Sigmoid colon (tissue), 4 donors: Measurements from ENCODE around the gene CMC1.

Source experiments
- CTCF ChIP-seq, 4 experiments: fragments of 450-650 bp in 3 of 4; fragments of 200-600 bp in 1 of 4; IDR thresholded peaks; one replicate each; pipeline ENCODE4 v1.5.1; 2016 to 2019; ENCODE audit warnings: antibody characterized with exemption in 4 of 4, mild to moderate bottlenecking in 3 of 4, moderate library complexity in 2 of 4
- EP300 ChIP-seq, 4 donors: sonication (generic); formaldehyde crosslinking; IDR thresholded peaks; one replicate each; pipeline ENCODE4 v1.6.1; 2017; ENCODE audit warnings: antibody characterized with exemption in 4 of 4
- POLR2A ChIP-seq, 2 donors: fragments of 450-650 bp; IDR thresholded peaks; one replicate each; pipeline ENCODE4 v1.6.1; 2016; ENCODE audit warnings: antibody characterized with exemption in 2 of 2, mild to moderate bottlenecking in 2 of 2, moderate library complexity in 2 of 2
- POLR2AphosphoS5 ChIP-seq, 4 donors: sonication (generic); formaldehyde crosslinking; IDR thresholded peaks; one replicate each; pipeline ENCODE4 v1.6.1; 2017; ENCODE audit warnings: antibody characterized with exemption in 4 of 4

GRCh38 chr3:28308196-28308595 is 66.8 kb downstream of the CMC1 start:
- TF ChIP-seq POLR2A (IDR thresholded peaks at IDR 0.05): no peak
- no peak for TF ChIP-seq CTCF (IDR thresholded peaks at IDR 0.05)
- TF ChIP-seq POLR2AphosphoS5 (IDR thresholded peaks at IDR 0.05): no peak
- TF ChIP-seq EP300 (IDR thresholded peaks at IDR 0.05): no peak
